Parathyroid adenoma (tissue), 2 donors: ENCODE data around the gene MGST2.

ENCODE experiments used
- H2AFZ ChIP-seq: fragments of 300-600 bp; sonication (generic); one replicate; pipeline ENCODE4 v1.7.0; 2017; ENCODE audit warnings: antibody characterized with exemption, mild to moderate bottlenecking
- H3K27ac ChIP-seq: fragments of 300-600 bp; sonication (generic); one replicate; pipeline ENCODE4 v1.7.0; 2017
- H3K27me3 ChIP-seq: fragments of 300-600 bp; sonication (generic); one replicate; pipeline ENCODE4 v1.7.0; 2017; ENCODE audit warnings: low read length; ENCODE audit not compliant: control insufficient read depth, insufficient read depth
- H3K36me3 ChIP-seq: fragments of 300-600 bp; sonication (generic); one replicate; pipeline ENCODE4 v1.7.0; 2017; ENCODE audit warnings: low read length; ENCODE audit not compliant: control insufficient read depth, insufficient read depth
- H3K4me1 ChIP-seq: fragments of 300-600 bp; sonication (generic); one replicate; pipeline ENCODE4 v1.7.0; 2017; ENCODE audit warnings: control low read depth
- H3K4me2 ChIP-seq: fragments of 300-600 bp; sonication (generic); one replicate; pipeline ENCODE4 v1.7.0; 2017; ENCODE audit warnings: low read length
- H3K4me3 ChIP-seq: fragments of 300-600 bp; sonication (generic); one replicate; pipeline ENCODE4 v1.7.0; 2017; ENCODE audit warnings: low read depth, low read length
- H3K79me2 ChIP-seq: fragments of 300-600 bp; sonication (generic); one replicate; pipeline ENCODE4 v1.7.0; 2017; ENCODE audit warnings: control low read depth
- H3K9ac ChIP-seq: fragments of 300-600 bp; sonication (generic); one replicate; pipeline ENCODE4 v1.7.0; 2017; ENCODE audit warnings: mild to moderate bottlenecking
- H3K9me3 ChIP-seq: fragments of 300-600 bp; sonication (generic); one replicate; pipeline ENCODE4 v1.7.0; 2017; ENCODE audit warnings: low read length; ENCODE audit not compliant: control insufficient read depth
- CTCF ChIP-seq: fragments of 300-600 bp; sonication (generic); IDR thresholded peaks from one replicate; pipeline ENCODE4 v1.7.0; 2017; ENCODE audit warnings: antibody characterized with exemption, mild to moderate bottlenecking
- donor health status: primary hyperparathyroidism.

MGST2 gene

GRCh38 chr4:139721789-139722188 is 56.2 kb downstream of the MGST2 start:
- H3K9me3 ChIP-seq: no peaks in the 10 kb centered on the region
- H3K36me3 ChIP-seq: no peaks in the 10 kb centered on the region
- TF ChIP-seq CTCF: no peak

GRCh38 chr4:139725236-139725635 is 59.6 kb downstream of the MGST2 start:
- Histone ChIP-seq H2AFZ (no peak overlapping the region), H3K27me3 (no peaks in the 10 kb centered on the region), H3K79me2 (no peaks in the 10 kb centered on the region), H3K4me1 (no peaks in the 10 kb centered on the region), H3K4me3 (no peak overlapping the region), H3K9ac (no peak overlapping the region), H3K4me2 (no peak overlapping the region), H3K36me3 (no peaks in the 10 kb centered on the region), H3K9me3 (no peaks in the 10 kb centered on the region), H3K27ac (no peak overlapping the region)
- TF ChIP-seq CTCF: no peak

More at GRCh38 chr4:139721789-139722188, 56.2 kb downstream of the MGST2 start:
- H3K27me3 ChIP-seq: no peaks in the 10 kb centered on the region
- H3K79me2 ChIP-seq: no peaks in the 10 kb centered on the region
- H3K4me3 ChIP-seq: no peak overlapping the region
- no peaks in the 10 kb centered on the region for H3K4me1 ChIP-seq
- H3K27ac ChIP-seq: no peak overlapping the region
- H2AFZ ChIP-seq: no peak overlapping the region
- no peak overlapping the region for H3K9ac ChIP-seq
- H3K4me2 ChIP-seq: no peak overlapping the region

GRCh38 chr4:139726615-139727014 is 61.0 kb downstream of the MGST2 start:
- Histone ChIP-seq H3K27ac (no peak overlapping the region), H3K9me3 (no peaks in the 10 kb centered on the region), H3K9ac (no peak overlapping the region), H3K4me1 (no peaks in the 10 kb centered on the region), H3K79me2 (no peaks in the 10 kb centered on the region), H2AFZ (no peak overlapping the region), H3K36me3 (no peaks in the 10 kb centered on the region), H3K4me3 (no peak overlapping the region), H3K27me3 (no peaks in the 10 kb centered on the region), H3K4me2 (no peak overlapping the region)
- TF ChIP-seq CTCF: no peak

GRCh38 chr4:139728146-139728545 is 62.5 kb downstream of the MGST2 start:
- no peak overlapping the region for H2AFZ ChIP-seq
- H3K27me3 ChIP-seq: no peaks in the 10 kb centered on the region
- H3K4me3 ChIP-seq: no peak overlapping the region
- no peak overlapping the region for H3K4me2 ChIP-seq
- H3K9ac ChIP-seq: no peak overlapping the region
- no peaks in the 10 kb centered on the region for H3K79me2 ChIP-seq
- no peak for TF ChIP-seq CTCF
- H3K27ac ChIP-seq: no peak overlapping the region
- no peaks in the 10 kb centered on the region for H3K36me3 ChIP-seq
- no peaks in the 10 kb centered on the region for H3K9me3 ChIP-seq
- H3K4me1 ChIP-seq: no peaks in the 10 kb centered on the region

- Histone ChIP-seq H3K9me3 (no peaks in the 10 kb centered on the region), H3K79me2 (no peaks in the 10 kb centered on the region), H2AFZ (no peak overlapping the region), H3K27ac (no peak overlapping the region), H3K36me3 (no peaks in the 10 kb centered on the region), H3K27me3 (no peaks in the 10 kb centered on the region), H3K9ac (no peak overlapping the region), H3K4me3 (no peak overlapping the region), H3K4me1 (peaks cover under 1% of the 10 kb centered on the region), H3K4me2 (no peak overlapping the region)
- TF ChIP-seq CTCF: no peak
These were observed 63.2 kb downstream of the MGST2 start for GRCh38 chr4:139728840-139729239.
